HepG2 (cell line): ENCODE results near the gene TMEM184B. TPM values are rescaled to one million over a fixed set of nuclear protein-coding genes. Genes with fewer than 3 reads are reported as not detected.
A peak's percentile ranks its signal among the peaks of the same experiment; 100 is the strongest.

ENCODE experiments used
- GABPB1 ChIP-seq: IDR thresholded peaks from 2 replicates; pipeline ENCODE4 v1.6.1; 2016; ENCODE audit warnings: mild to moderate bottlenecking, missing genetic modification reagents, moderate library complexity, missing compliant biosample characterization
- HDAC2 ChIP-seq: sonication (generic); formaldehyde crosslinking; IDR thresholded peaks from 2 replicates; pipeline ENCODE4 v1.4.0; 2020; ENCODE audit warnings: missing genetic modification reagents
- HIVEP1 ChIP-seq: sonication (generic); formaldehyde crosslinking; IDR thresholded peaks from 2 replicates; pipeline ENCODE4 v1.4.0; 2020; ENCODE audit warnings: mild to moderate bottlenecking, missing genetic modification reagents
- HOXA3 ChIP-seq: sonication (generic); formaldehyde crosslinking; IDR thresholded peaks from 2 replicates; pipeline ENCODE4 v1.5.0; 2020; ENCODE audit warnings: missing genetic modification reagents
- HOXA5 ChIP-seq: sonication (generic); formaldehyde crosslinking; IDR thresholded peaks from 2 replicates; pipeline ENCODE4 v1.4.0; 2020; ENCODE audit warnings: missing genetic modification reagents
- KAT7 ChIP-seq: IDR thresholded peaks from 2 replicates; pipeline ENCODE4 v1.6.1; 2018; ENCODE audit warnings: borderline replicate concordance, missing compliant biosample characterization
- SKI ChIP-seq: fragments of 450-650 bp; IDR thresholded peaks from one replicate; pipeline ENCODE4 v1.6.1; 2018; ENCODE audit warnings: mild to moderate bottlenecking; ENCODE audit not compliant: partially characterized antibody
- TEAD3 ChIP-seq: optimal IDR thresholded peaks from 2 replicates; pipeline ENCODE3; 2016; ENCODE audit warnings: borderline replicate concordance
- XRCC5 ChIP-seq: fragments of 200-400 bp; formaldehyde crosslinking; optimal IDR thresholded peaks from 2 replicates; pipeline ENCODE3; 2017; ENCODE audit warnings: mild to moderate bottlenecking, low read length
- ZFP36L2 ChIP-seq: sonication (generic); formaldehyde crosslinking; IDR thresholded peaks from 2 replicates; pipeline ENCODE4 v1.4.0; 2020; ENCODE audit warnings: missing genetic modification reagents
- ZFY ChIP-seq: sonication (generic); formaldehyde crosslinking; IDR thresholded peaks from 2 replicates; pipeline ENCODE4 v1.4.0; 2020; ENCODE audit warnings: missing genetic modification reagents
- ZIK1 ChIP-seq: sonication (generic); formaldehyde crosslinking; IDR thresholded peaks from 2 replicates; pipeline ENCODE4 v1.5.0; 2020; ENCODE audit warnings: mild to moderate bottlenecking, low read depth, missing genetic modification reagents, borderline replicate concordance
- ZNF274 ChIP-seq: sonication (generic); formaldehyde crosslinking; IDR thresholded peaks from 2 replicates; pipeline ENCODE4 v1.5.1; 2020; ENCODE audit warnings: mild to moderate bottlenecking, missing genetic modification reagents
- ZNF282 ChIP-seq: fragments of 450-650 bp; IDR thresholded peaks from 2 replicates; pipeline ENCODE4 v1.6.1; 2018; ENCODE audit not compliant: partially characterized antibody
- ZNF501 ChIP-seq: sonication (generic); formaldehyde crosslinking; IDR thresholded peaks from 2 replicates; pipeline ENCODE4 v1.5.1; 2020; ENCODE audit warnings: mild to moderate bottlenecking, moderate library complexity, missing genetic modification reagents
- ZNF614 ChIP-seq: IDR thresholded peaks from 2 replicates; pipeline ENCODE4 v1.6.1; 2018; ENCODE audit warnings: missing biosample characterization, missing genetic modification reagents, inconsistent platforms, borderline replicate concordance
- ZNF746 ChIP-seq: sonication (generic); formaldehyde crosslinking; IDR thresholded peaks from 2 replicates; pipeline ENCODE4 v1.8.0; 2022; ENCODE audit warnings: mild to moderate bottlenecking, missing genetic modification reagents
- polyA plus RNA-seq, 8 experiments: library from polyadenylated mRNA; depleted of rRNA in 3 of 8; stranded (reverse) in 7 of 8; unstranded in 1 of 8; fragments of >200 nt; fragmentation: Illumina TruSeq in 4 of 8; extraction: Trizol in 4 of 8; gene quantifications; 2 replicates each; pipeline versions ENCODE4 v1.2.1 to v1.2.3, GENCODE V29; 2011 to 2016; ENCODE audit warnings: low read depth in 4 of 8, missing spikeins in 1 of 8, mixed read lengths in 1 of 8; ENCODE audit not compliant: insufficient read depth in 1 of 8
- total RNA-seq, 5 experiments: library from RNA; depleted of rRNA; stranded (reverse); fragments of >200 nt; fragmentation: Illumina TruSeq; extraction: Trizol; gene quantifications; 2 replicates each; pipeline ENCODE4 v1.2.3, GENCODE V29; 2016; ENCODE audit warnings: low read depth in 1 of 5
- TF ChIP-seq, protein P1 (sequence below): sonication (generic); formaldehyde crosslinking; IDR thresholded peaks from 2 replicates; pipeline ENCODE4 v1.8.0; 2022; ENCODE audit warnings: missing genetic modification reagents, mild to moderate bottlenecking, borderline replicate concordance
- TF ChIP-seq, protein P2 (sequence below): sonication (generic); formaldehyde crosslinking; IDR thresholded peaks from 2 replicates; pipeline ENCODE4 v1.8.1; 2023; ENCODE audit warnings: mild to moderate bottlenecking, moderate library complexity, missing genetic modification reagents
- TF ChIP-seq, protein P3 (sequence below): IDR thresholded peaks from 2 replicates; pipeline ENCODE4 v1.6.1; 2016; ENCODE audit warnings: low read depth, borderline replicate concordance
- TF ChIP-seq, protein P4 (sequence below): sonication (generic); formaldehyde crosslinking; IDR thresholded peaks from 2 replicates; pipeline ENCODE4 v1.5.0; 2020; ENCODE audit warnings: mild to moderate bottlenecking, missing genetic modification reagents, moderate library complexity
- TF ChIP-seq, protein P5 (sequence below): sonication (generic); formaldehyde crosslinking; IDR thresholded peaks from 2 replicates; pipeline ENCODE4 v1.4.0; 2020; ENCODE audit warnings: missing genetic modification reagents
- TF ChIP-seq, protein P6 (sequence below): sonication (generic); formaldehyde crosslinking; IDR thresholded peaks from 2 replicates; pipeline ENCODE4 v1.8.1; 2023; ENCODE audit warnings: missing genetic modification reagents, inconsistent platforms, borderline replicate concordance

TMEM184B gene
- total and polyA plus RNA-seq, 2 of the 13 experiments (the other 11 are each of a cell fraction or from before 2014, with no cell fraction given) = 15.9 to 16.0 TPM

DNA sequence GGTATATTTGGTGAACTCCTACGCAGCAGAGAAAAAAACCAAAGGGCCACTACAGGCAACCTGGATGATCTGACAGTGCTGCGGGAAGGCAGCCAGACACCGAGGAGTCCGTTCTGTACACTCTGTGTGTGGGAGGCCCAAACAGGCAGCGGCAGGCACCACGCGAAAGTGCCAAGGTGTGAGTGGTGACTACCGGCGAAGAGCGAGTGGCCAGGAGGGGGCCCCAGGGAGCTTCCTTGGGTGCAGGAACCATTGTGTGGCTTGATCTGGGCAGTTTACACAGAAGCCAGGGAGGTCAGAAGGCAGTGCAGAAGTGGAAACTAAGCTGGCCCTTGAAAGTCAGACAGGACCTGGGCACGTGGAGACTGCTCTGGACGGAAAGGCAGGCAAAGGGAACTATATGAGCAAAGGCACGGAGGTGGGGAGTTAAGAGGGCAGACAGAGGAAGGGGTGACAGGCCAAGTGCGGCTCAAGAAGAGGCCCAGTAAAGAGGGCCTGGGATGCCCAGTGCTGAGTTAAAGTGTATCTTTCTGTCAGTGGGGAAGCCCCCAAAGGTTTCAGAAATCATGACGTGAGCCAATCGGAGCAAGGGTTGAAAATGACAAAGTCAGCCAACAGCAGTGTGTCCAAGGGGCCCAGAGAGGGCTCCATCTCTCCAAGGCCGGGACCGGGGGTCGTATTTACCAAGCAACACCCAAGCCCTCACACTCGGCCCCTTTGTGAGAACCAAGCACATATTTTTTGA lies 10.6 kb downstream of the TMEM184B start (continued):
- TF ChIP-seq, protein P1, sequence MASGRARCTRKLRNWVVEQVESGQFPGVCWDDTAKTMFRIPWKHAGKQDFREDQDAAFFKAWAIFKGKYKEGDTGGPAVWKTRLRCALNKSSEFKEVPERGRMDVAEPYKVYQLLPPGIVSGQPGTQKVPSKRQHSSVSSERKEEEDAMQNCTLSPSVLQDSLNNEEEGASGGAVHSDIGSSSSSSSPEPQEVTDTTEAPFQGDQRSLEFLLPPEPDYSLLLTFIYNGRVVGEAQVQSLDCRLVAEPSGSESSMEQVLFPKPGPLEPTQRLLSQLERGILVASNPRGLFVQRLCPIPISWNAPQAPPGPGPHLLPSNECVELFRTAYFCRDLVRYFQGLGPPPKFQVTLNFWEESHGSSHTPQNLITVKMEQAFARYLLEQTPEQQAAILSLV (CRISPR knock-in tag) = peak; percentile 56; the same call in 1 of the 2 replicates
- peak; percentile 19; the same call in 1 of the 2 replicates for TF ChIP-seq KAT7 (CRISPR knock-in tag)
- peak; percentile 57; the same call in 1 of the 2 replicates for TF ChIP-seq HOXA3 (CRISPR knock-in tag)
- TF ChIP-seq XRCC5 = peak; percentile 83
- peak; percentile 51 for TF ChIP-seq ZFY (CRISPR knock-in tag)
- no peak for TF ChIP-seq ZFP36L2 (CRISPR knock-in tag)
- TF ChIP-seq ZNF614 (CRISPR knock-in tag) = peak; percentile 89
- TF ChIP-seq, protein P2, sequence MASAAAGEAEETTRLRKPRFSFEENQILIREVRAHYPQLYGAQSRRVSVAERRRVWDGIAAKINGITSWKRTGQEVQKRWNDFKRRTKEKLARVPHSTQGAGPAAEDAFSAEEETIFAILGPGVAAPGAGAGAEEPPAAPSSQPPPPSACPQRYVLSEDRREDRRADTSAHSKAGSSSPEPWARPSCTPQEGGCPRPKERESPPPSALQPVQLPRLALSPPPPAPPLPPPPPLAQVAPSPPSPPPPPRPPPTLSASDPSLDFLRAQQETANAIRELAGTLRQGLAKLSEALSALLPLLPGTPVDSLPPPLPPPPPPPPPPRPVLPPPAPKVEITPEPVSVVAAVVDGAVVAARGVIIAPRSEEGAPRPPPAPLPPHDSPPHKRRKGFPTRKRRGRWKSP (CRISPR knock-in tag) = no peak
- no peak for TF ChIP-seq ZIK1 (CRISPR knock-in tag)
- TF ChIP-seq, protein P3, sequence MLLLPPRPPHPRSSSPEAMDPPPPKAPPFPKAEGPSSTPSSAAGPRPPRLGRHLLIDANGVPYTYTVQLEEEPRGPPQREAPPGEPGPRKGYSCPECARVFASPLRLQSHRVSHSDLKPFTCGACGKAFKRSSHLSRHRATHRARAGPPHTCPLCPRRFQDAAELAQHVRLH (CRISPR knock-in tag) = 0 out of 2 replicates have a peak, but pooled peaks have one; percentile 33
- peak; percentile 52; the same call in 1 of the 2 replicates for TF ChIP-seq HIVEP1 (CRISPR knock-in tag)
- 0 out of 2 replicates have a peak, but pooled peaks have one; percentile 20 for TF ChIP-seq ZNF274 (CRISPR knock-in tag)
- peak; percentile 33 for TF ChIP-seq SKI
- TF ChIP-seq TEAD3 (CRISPR knock-in tag) = peak; percentile 15
- TF ChIP-seq ZNF501 (CRISPR knock-in tag) = peak; percentile 67
- TF ChIP-seq, protein P4, sequence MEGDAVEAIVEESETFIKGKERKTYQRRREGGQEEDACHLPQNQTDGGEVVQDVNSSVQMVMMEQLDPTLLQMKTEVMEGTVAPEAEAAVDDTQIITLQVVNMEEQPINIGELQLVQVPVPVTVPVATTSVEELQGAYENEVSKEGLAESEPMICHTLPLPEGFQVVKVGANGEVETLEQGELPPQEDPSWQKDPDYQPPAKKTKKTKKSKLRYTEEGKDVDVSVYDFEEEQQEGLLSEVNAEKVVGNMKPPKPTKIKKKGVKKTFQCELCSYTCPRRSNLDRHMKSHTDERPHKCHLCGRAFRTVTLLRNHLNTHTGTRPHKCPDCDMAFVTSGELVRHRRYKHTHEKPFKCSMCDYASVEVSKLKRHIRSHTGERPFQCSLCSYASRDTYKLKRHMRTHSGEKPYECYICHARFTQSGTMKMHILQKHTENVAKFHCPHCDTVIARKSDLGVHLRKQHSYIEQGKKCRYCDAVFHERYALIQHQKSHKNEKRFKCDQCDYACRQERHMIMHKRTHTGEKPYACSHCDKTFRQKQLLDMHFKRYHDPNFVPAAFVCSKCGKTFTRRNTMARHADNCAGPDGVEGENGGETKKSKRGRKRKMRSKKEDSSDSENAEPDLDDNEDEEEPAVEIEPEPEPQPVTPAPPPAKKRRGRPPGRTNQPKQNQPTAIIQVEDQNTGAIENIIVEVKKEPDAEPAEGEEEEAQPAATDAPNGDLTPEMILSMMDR (CRISPR knock-in tag) = peak; percentile 91
- TF ChIP-seq GABPB1 (CRISPR knock-in tag) = 0 out of 2 replicates have a peak, but pooled peaks have one; percentile 19
- TF ChIP-seq, protein P5, sequence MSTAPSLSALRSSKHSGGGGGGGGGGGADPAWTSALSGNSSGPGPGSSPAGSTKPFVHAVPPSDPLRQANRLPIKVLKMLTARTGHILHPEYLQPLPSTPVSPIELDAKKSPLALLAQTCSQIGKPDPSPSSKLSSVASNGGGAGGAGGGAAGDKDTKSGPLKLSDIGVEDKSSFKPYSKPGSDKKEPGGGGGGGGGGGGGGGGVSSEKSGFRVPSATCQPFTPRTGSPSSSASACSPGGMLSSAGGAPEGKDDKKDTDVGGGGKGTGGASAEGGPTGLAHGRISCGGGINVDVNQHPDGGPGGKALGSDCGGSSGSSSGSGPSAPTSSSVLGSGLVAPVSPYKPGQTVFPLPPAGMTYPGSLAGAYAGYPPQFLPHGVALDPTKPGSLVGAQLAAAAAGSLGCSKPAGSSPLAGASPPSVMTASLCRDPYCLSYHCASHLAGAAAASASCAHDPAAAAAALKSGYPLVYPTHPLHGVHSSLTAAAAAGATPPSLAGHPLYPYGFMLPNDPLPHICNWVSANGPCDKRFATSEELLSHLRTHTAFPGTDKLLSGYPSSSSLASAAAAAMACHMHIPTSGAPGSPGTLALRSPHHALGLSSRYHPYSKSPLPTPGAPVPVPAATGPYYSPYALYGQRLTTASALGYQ (CRISPR knock-in tag) = no peak
- no peak for TF ChIP-seq ZNF282
- TF ChIP-seq ZNF746 (CRISPR knock-in tag) = 0 out of 2 replicates have a peak, but pooled peaks have one; percentile 31
- TF ChIP-seq, protein P6, sequence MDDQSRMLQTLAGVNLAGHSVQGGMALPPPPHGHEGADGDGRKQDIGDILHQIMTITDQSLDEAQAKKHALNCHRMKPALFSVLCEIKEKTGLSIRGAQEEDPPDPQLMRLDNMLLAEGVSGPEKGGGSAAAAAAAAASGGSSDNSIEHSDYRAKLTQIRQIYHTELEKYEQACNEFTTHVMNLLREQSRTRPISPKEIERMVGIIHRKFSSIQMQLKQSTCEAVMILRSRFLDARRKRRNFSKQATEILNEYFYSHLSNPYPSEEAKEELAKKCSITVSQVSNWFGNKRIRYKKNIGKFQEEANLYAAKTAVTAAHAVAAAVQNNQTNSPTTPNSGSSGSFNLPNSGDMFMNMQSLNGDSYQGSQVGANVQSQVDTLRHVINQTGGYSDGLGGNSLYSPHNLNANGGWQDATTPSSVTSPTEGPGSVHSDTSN (CRISPR knock-in tag) = no peak
- TF ChIP-seq HDAC2 (CRISPR knock-in tag) = peak; percentile 18; the same call in 1 of the 2 replicates
- no peak for TF ChIP-seq HOXA5
